ENCODE measurements around the gene NCLN.

DNA sequence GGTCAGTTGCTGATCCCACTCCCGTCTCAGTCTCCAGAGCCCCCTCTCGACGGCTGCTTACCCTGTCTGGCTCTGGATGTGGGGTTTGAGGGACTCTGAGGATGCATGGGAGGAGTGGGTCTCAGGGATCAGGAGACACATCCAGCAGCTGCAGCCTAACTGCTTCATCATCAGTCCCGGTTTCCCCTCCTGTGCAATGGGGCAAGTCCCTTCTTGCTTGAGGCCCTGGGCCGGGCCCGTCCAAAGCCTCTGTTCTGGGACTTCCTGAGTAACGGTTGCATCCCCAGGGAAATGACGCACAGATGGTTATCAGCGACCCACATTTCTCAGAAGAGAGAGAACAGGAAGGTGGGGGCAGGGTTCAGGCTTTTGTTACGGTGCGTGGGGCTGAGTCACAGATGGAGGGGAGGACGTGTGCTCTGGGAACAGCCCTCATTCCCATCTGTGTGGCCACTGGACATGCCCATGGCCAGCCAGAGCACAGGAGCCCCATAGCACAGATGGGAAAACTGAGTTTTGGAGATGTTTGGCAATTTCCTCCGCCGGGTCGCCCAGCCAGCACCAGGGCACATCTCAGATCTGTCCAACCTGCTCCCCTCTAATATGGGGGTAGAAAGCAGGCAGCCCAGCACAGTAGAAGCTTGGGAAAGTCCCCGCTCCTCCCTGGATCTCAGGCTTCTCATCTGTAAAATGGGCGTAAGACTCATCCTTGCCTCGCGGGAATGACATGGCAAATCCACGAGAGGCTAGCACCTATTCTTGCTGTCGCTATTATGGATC lies 30.6 kb upstream of the NCLN start:
- no peak for TF ChIP-seq CTCF (conservative IDR thresholded peaks at IDR 0.05; ENCODE audit: low read depth, low read length)
- TF ChIP-seq EZH2 (IDR thresholded peaks at IDR 0.05; ENCODE audit: low read length, unreplicated experiment): no peak

Measured in PC-3 (cell line).